ENCODE results near the gene PRKCA. TPM values are rescaled to one million over a fixed set of nuclear protein-coding genes. Genes with fewer than 3 reads are reported as not detected.

PRKCA gene
- total RNA-seq, 1 experiment from 2014 or later, result 29.6 TPM

DNA sequence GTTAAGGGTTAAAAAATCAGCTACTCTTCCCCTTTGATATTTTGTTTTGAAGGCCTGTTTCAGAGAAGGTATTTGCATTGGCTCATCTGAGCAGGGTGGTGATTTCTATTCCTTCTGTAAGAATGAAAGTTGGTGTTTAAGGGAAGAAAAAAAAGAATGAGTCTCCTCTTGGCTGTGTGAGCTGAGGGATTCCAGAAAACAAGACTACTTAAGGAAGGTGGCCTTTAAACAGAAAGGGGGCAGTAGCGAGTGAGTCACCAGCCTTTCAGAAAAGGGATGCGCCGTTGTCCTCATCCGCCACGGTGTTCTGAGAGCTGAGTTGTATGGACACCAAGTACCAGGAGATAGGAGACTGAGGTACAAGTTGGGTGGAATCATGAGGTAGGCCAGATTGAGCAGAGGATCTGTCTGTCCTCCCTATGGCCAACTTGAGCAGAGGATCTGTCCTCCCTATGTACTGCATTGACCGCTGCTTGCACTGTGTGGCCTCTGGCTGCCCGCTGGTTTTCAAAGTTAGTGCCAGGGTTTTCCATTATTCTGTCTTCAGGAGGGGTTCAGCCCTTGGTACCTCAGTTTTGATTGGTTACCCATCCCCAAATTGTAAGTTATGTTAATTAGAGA, 8.2 kb downstream of the PRKCA start:
- Histone ChIP-seq H3K9me3 (no peaks in the 10 kb centered on the region), H3K27me3 (replicated peaks; ENCODE audit: control insufficient read depth, insufficient read depth, low read length) (no peaks in the 10 kb centered on the region), H3K4me3 (ENCODE audit: low read depth, low read length) (no peak overlapping the region), H3K36me3 (ENCODE audit: control insufficient read depth, insufficient read depth, low read length) (no peaks in the 10 kb centered on the region), H3K4me1 (no peaks in the 10 kb centered on the region)
- ChIA-PET POLR2A (no interaction called here), CTCF (no interaction called here)
- intact Hi-C loops (cut with micrococcal nuclease; ENCODE audit: unreplicated experiment), result no loop called here
- H3K4me3 Mint-ChIP-seq (ENCODE audit: unreplicated experiment), result no peak overlapping the region
- BruUV-seq (replicated peaks), result no TSS peak
- no peak for DNase-seq
- H3K9me3 Mint-ChIP-seq (ENCODE audit: unreplicated experiment), result no peaks in the 10 kb centered on the region
- peaks cover 7% of the 10 kb centered on the region for H3K4me1 Mint-ChIP-seq (ENCODE audit: low read depth, unreplicated experiment)
- no peaks in the 10 kb centered on the region for H3K27me3 Mint-ChIP-seq (ENCODE audit: insufficient read depth, unreplicated experiment)
- TF ChIP-seq CTCF (IDR thresholded peaks at IDR 0.05; ENCODE audit: insufficient read depth in 1 of 2, low read depth in 1 of 2, low read length in 1 of 2, severe bottlenecking in 1 of 2, unreplicated experiment in 1 of 2), result no peak
- no peak overlapping the region for H3K27ac Mint-ChIP-seq (ENCODE audit: unreplicated experiment)
- H3K36me3 Mint-ChIP-seq (ENCODE audit: insufficient read depth, unreplicated experiment), result peaks cover 16% of the 10 kb centered on the region

- ChIA-PET POLR2A (no interaction called here), CTCF (no interaction called here)
- BruUV-seq (replicated peaks), result no TSS peak
- no peaks in the 10 kb centered on the region for H3K27me3 ChIP-seq (replicated peaks; ENCODE audit: control insufficient read depth, insufficient read depth, low read length)
- intact Hi-C loops (cut with micrococcal nuclease; ENCODE audit: unreplicated experiment), result no loop called here
- TF ChIP-seq CTCF (IDR thresholded peaks at IDR 0.05; ENCODE audit: insufficient read depth in 1 of 2, low read depth in 1 of 2, low read length in 1 of 2, severe bottlenecking in 1 of 2, unreplicated experiment in 1 of 2), result no peak
- Mint-ChIP-seq H3K4me3 (ENCODE audit: unreplicated experiment) (no peak overlapping the region), H3K4me1 (ENCODE audit: low read depth, unreplicated experiment) (peaks cover 7% of the 10 kb centered on the region), H3K27ac (ENCODE audit: unreplicated experiment) (no peak overlapping the region), H3K27me3 (ENCODE audit: insufficient read depth, unreplicated experiment) (no peaks in the 10 kb centered on the region), H3K9me3 (ENCODE audit: unreplicated experiment) (no peaks in the 10 kb centered on the region), H3K36me3 (ENCODE audit: insufficient read depth, unreplicated experiment) (peaks cover 8% of the 10 kb centered on the region)
- no peak for DNase-seq
- H3K36me3 ChIP-seq (ENCODE audit: control insufficient read depth, insufficient read depth, low read length), result no peaks in the 10 kb centered on the region
- H3K4me3 ChIP-seq (ENCODE audit: low read depth, low read length), result no peak overlapping the region
- no peaks in the 10 kb centered on the region for H3K4me1 ChIP-seq
- H3K9me3 ChIP-seq, result no peaks in the 10 kb centered on the region
Measured at GRCh38 chr17:66312912-66313311, 10.5 kb downstream of the PRKCA start.

DNA sequence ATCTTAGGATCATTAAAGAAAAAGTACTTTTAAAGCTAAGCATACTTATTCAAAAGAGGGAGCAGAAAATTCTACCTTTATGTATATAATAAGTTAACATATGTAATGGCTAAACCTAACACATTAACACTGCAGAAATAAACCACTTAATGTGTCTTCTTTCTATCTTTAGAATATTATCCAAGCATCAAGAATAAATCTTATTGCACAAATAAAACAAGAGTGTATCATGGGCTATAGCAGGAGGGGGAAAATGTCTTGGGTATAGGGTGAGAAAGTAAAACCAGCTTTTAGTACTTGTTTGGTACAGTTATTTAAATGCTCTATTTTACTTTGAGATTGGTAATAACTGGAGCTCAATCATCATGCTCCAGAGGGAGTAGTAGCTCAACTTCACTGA, 10.9 kb downstream of the PRKCA start:
- no peak for DNase-seq
- ChIA-PET POLR2A (no interaction called here), CTCF (no interaction called here)
- H3K36me3 ChIP-seq (ENCODE audit: control insufficient read depth, insufficient read depth, low read length), result no peaks in the 10 kb centered on the region
- H3K4me3 Mint-ChIP-seq (ENCODE audit: unreplicated experiment), result no peak overlapping the region
- no TSS peak for BruUV-seq (replicated peaks)
- no peak for TF ChIP-seq CTCF (IDR thresholded peaks at IDR 0.05; ENCODE audit: insufficient read depth in 1 of 2, low read depth in 1 of 2, low read length in 1 of 2, severe bottlenecking in 1 of 2, unreplicated experiment in 1 of 2)
- no peaks in the 10 kb centered on the region for H3K4me1 ChIP-seq
- H3K27ac Mint-ChIP-seq (ENCODE audit: unreplicated experiment), result no peak overlapping the region
- H3K4me1 Mint-ChIP-seq (ENCODE audit: low read depth, unreplicated experiment), result peaks cover 7% of the 10 kb centered on the region
- H3K27me3 ChIP-seq (replicated peaks; ENCODE audit: control insufficient read depth, insufficient read depth, low read length), result no peaks in the 10 kb centered on the region
- no peaks in the 10 kb centered on the region for H3K27me3 Mint-ChIP-seq (ENCODE audit: insufficient read depth, unreplicated experiment)
- H3K36me3 Mint-ChIP-seq (ENCODE audit: insufficient read depth, unreplicated experiment), result peaks cover 7% of the 10 kb centered on the region
- intact Hi-C loops (cut with micrococcal nuclease; ENCODE audit: unreplicated experiment), result no loop called here
- H3K9me3 Mint-ChIP-seq (ENCODE audit: unreplicated experiment), result no peaks in the 10 kb centered on the region
- H3K4me3 ChIP-seq (ENCODE audit: low read depth, low read length), result no peak overlapping the region
- H3K9me3 ChIP-seq, result no peaks in the 10 kb centered on the region

All from Caco-2 (cell line).